Thoracic aorta (tissue), 2 donors: ENCODE measurements around the gene MLKL. TPM values are rescaled to one million over a fixed set of nuclear protein-coding genes. Genes with fewer than 3 reads are reported as not detected.

ENCODE experiments used
- ATAC-seq: fragments of 150-250 bp; one replicate; pipeline ENCODE4 v1.8.0; 2017; ENCODE audit warnings: low read depth; ENCODE audit not compliant: insufficient number of reproducible peaks, low FRiP score
- DNase-seq: peaks from one replicate; pipeline ENCODE4 v3.0.0-alpha.2; 2020; ENCODE audit warnings: low spot score
- H3K27ac ChIP-seq, 2 donors: fragments of 200-600 bp; sonication (generic); 1 replicate in 1 of 2; 2 replicates in 1 of 2; pipeline ENCODE4 v1.5.1; 2016; ENCODE audit warnings: mild to moderate bottlenecking in 2 of 2, moderate library complexity in 2 of 2
- H3K27me3 ChIP-seq: fragments of 200-600 bp; sonication (generic); replicated peaks from 2 replicates; pipeline ENCODE4 v1.6.0; 2016; ENCODE audit warnings: mild to moderate bottlenecking; ENCODE audit not compliant: insufficient read depth
- H3K36me3 ChIP-seq: fragments of 200-600 bp; sonication (generic); one replicate; pipeline ENCODE4 v1.5.1; 2016
- H3K4me1 ChIP-seq, 2 donors: fragments of 200-600 bp; sonication (generic); 1 replicate in 1 of 2; 2 replicates in 1 of 2; pipeline versions ENCODE4 v1.5.1 to v1.6.0; 2016; ENCODE audit warnings: low read depth in 2 of 2, mild to moderate bottlenecking in 1 of 2; ENCODE audit not compliant: control insufficient read depth in 1 of 2
- H3K4me3 ChIP-seq: fragments of 200-600 bp; sonication (generic); 2 replicates; pipeline ENCODE4 v1.5.1; 2016; ENCODE audit warnings: mild to moderate bottlenecking
- H3K9me3 ChIP-seq: fragments of 200-600 bp; sonication (generic); 2 replicates; pipeline ENCODE4 v1.5.1; 2016
- total RNA-seq, 2 donors: library from RNA; depleted of rRNA; stranded (reverse); fragments of >200 nt; gene quantifications; one replicate each; pipeline versions ENCODE4 v1.1.0 to v1.2.3, GENCODE V29; 2016
- TF ChIP-seq, protein P1 (sequence below): fragments of 200-600 bp; sonication (generic); IDR thresholded peaks from one replicate; pipeline ENCODE4 v1.5.1; 2019; ENCODE audit warnings: antibody characterized with exemption

The MLKL gene
- total RNA-seq, 2 donors from 2014 or later, result 11.4 to 47.0 TPM

DNA sequence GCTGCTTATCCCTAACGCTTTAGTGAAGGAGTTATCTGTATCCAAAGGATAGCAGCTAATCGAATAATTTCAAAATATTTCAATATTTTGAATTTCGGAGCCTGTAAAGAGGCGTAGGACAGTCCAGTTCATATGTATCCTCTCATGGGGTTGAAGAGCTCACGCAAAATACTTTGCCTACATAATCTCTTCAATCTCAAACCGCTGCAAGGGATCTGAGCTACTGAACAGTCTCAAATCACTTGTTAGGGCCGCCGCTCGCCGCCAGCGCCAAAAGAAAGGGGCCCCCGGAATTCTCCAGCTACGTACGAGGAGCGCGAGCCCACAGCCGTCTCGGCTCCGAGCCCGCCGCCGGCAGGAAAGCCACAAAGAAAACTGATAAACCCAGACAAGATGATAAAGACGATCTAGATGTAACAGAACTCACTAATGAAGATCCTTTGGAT is 33.4 kb downstream of the MLKL start:
- H3K36me3 ChIP-seq, result peaks cover 12% of the 10 kb centered on the region
- no peaks in the 10 kb centered on the region for H3K9me3 ChIP-seq
- peak overlapping the region; percentile 78 for H3K4me3 ChIP-seq
- TF ChIP-seq, protein P1, sequence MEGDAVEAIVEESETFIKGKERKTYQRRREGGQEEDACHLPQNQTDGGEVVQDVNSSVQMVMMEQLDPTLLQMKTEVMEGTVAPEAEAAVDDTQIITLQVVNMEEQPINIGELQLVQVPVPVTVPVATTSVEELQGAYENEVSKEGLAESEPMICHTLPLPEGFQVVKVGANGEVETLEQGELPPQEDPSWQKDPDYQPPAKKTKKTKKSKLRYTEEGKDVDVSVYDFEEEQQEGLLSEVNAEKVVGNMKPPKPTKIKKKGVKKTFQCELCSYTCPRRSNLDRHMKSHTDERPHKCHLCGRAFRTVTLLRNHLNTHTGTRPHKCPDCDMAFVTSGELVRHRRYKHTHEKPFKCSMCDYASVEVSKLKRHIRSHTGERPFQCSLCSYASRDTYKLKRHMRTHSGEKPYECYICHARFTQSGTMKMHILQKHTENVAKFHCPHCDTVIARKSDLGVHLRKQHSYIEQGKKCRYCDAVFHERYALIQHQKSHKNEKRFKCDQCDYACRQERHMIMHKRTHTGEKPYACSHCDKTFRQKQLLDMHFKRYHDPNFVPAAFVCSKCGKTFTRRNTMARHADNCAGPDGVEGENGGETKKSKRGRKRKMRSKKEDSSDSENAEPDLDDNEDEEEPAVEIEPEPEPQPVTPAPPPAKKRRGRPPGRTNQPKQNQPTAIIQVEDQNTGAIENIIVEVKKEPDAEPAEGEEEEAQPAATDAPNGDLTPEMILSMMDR, result no peak
- H3K27ac ChIP-seq, result peak overlapping the region in 1 of 2 donors; percentile 17
- DNase-seq, result no peak
- ATAC-seq, result no peak
- no peaks in the 10 kb centered on the region for H3K27me3 ChIP-seq
- H3K4me1 ChIP-seq, result peaks cover 8 to 15% of the 10 kb centered on the region in 2 donors

DNA sequence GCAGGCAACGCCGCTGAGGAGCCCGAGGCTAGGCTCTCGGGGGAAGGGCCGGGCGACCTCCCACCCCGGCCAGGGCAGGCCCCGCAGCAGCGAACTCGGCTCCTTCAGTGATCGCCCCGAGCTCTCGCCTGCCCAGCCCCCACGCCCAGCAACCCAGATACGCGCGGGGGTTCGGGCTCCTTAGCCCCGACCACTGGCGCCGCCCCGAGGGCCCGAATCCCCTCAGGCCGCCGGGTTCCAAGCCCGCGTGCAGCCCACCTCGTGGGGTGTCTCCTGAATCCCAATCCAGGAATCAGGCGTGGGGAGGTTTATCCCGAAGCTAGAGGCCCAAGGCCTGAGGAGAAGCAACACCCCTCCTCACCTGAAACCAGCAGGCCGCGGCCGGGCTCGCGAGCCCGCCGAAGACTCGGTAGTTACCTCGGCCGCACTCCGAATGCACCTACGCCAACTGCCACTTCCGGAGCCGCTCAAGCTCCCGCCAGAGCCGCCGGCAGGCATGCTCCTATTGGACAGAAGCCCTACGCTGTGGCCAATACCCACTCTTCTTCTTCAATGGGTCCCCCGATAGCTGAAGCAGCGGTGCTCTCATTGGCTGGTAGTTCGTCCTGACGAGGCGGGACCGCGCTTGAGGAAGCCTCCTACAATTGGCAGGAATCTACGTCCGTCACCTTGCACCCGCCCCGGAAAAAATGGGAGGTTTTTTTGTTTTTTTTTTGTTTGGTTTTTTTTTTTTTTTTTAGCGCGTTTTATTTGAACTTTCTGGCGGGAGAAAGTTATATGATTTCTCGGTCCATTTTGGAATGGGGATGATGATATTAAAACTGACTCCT is 34.0 kb downstream of the MLKL start, which contains the start of gene RFWD3:
TSS of gene RFWD3 (minus strand) at position 453 of the 830 bp plus-strand sequence. CDS start 5,428 bp downstream, outside the sequence.
- peak within 1 kb of the TSS; percentile 26 to 29 for H3K27ac ChIP-seq

GRCh38 chr16:74666010-74666421 is 34.6 kb downstream of the MLKL start:
- ATAC-seq, result no peak
- Histone ChIP-seq H3K4me3 (peak overlapping the region; percentile 78), H3K27ac (peak overlapping the region in 1 of 2 donors; percentile 26), H3K27me3 (no peaks in the 10 kb centered on the region), H3K4me1 (peaks cover 8 to 15% of the 10 kb centered on the region in 2 donors), H3K36me3 (peaks cover 14% of the 10 kb centered on the region), H3K9me3 (no peaks in the 10 kb centered on the region)
- TF ChIP-seq, protein P1, result no peak
- no peak for DNase-seq

More for the DNA sequence above, 34.0 kb downstream of the MLKL start, which contains the start of gene RFWD3:
- H3K27me3 ChIP-seq, result no peaks in the 10 kb centered on the region
- ATAC-seq (peak; percentile 99), DNase-seq (peak; percentile 95)
- H3K4me3 ChIP-seq, result peak within 1 kb of the TSS; percentile 78
- H3K4me1 ChIP-seq, result peaks cover 8 to 15% of the 10 kb centered on the region in 2 donors
- TF ChIP-seq, protein P1, result no peak
- peaks cover 12% of the 10 kb centered on the region for H3K36me3 ChIP-seq
- no peaks in the 10 kb centered on the region for H3K9me3 ChIP-seq

DNA sequence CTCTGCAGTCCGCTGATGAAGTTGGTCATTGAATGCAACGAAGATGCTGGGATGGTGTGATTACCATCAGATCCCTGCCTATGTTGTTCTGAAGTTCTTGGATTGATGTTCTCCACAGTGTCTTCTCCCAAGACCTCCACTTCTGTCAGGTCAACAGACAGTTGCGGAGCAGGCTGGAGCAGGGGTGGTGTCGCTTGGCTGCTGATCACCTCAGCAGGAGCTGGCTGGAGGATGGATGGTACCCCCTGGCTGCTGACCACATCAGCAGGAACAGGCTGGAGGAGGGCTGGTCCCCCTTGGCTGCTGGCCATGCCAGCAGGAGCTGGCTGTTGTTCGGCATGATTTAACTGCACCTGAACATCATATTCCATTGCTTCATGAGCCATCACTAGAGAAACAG is 39.6 kb downstream of the MLKL start:
- H3K4me3 ChIP-seq, result no peak overlapping the region
- H3K36me3 ChIP-seq, result peaks cover 27% of the 10 kb centered on the region
- ATAC-seq (no peak), DNase-seq (no peak)
- H3K9me3 ChIP-seq, result no peaks in the 10 kb centered on the region
- no peaks in the 10 kb centered on the region for H3K27me3 ChIP-seq
- peaks cover 8 to 14% of the 10 kb centered on the region in 2 donors for H3K4me1 ChIP-seq
- TF ChIP-seq, protein P1, result no peak
- no peak overlapping the region for H3K27ac ChIP-seq

DNA sequence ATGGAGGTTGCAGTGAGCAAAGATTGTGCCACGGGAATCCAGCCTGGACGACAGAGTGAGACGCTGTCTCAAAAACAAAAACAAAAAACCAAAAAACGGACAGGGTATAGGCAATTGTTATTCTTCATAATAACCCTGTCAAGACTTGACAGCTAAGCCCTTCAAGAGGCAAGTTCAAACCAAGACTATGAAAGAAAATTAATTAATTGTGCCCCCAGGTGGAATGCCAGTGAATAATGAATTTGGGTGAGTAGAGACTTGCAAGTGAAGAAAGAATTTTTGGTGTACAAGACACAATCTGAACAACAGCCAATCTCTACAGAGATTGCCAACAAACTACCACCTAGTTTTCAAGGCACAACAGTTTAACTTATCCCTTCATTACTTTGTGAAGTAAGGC is 40.3 kb downstream of the MLKL start:
- DNase-seq (no peak), ATAC-seq (no peak)
- peaks cover 2 to 7% of the 10 kb centered on the region in 2 donors for H3K4me1 ChIP-seq
- peaks cover 27% of the 10 kb centered on the region for H3K36me3 ChIP-seq
- H3K27me3 ChIP-seq, result no peaks in the 10 kb centered on the region
- TF ChIP-seq, protein P1, result no peak
- H3K9me3 ChIP-seq, result no peaks in the 10 kb centered on the region
- no peak overlapping the region for H3K27ac ChIP-seq
- no peak overlapping the region for H3K4me3 ChIP-seq
